NCI-H128 (cell line): Measurements from ENCODE around the gene CASP6.

Experiments used
- DNase-seq: peaks from one replicate; lab custom pipeline; 2025; ENCODE audit not compliant: unreplicated experiment; lab: John Stamatoyannopoulos, UW

CASP6 gene

DNA sequence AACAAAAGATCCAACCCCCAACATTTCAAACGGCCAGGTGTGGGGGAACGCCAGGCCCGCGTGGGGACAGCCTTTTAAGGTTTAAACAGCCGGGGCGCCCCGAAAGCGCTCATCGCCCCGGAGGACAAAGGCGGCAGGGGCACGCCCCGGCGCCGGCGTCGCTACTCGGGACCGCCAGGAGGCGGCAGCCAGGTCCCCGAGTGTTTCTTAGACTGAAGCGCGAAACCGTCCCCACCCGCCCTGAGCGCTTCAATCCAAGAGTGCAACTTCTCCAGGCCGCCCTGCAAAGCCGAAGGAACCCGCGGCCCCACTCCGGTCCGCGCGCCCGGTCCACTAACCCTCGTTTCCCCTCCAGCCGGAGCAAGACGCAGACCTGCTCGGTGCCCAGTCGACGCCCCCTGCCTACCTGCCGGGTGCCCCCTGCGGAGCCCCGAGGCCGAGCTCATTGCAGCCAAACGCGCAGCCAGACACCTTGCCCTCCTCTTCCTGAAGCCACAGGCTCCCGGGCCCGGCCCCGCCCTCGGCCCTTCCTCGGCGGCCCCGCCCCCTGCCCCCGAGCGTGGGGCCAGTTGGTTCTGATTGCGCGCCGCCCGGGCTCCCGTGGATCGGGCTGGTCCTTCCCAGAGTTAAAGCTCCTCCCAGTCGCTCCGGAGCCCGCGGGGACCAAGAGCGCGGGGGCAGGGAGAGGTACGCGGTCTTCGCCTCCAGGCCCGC, at the start of gene CASP6:
TSS of gene CASP6 (minus strand) at position 496 of the 714 bp plus-strand sequence. CDS start at position 446, 50 bp downstream.
- peak; percentile 40 for DNase-seq

DNA sequence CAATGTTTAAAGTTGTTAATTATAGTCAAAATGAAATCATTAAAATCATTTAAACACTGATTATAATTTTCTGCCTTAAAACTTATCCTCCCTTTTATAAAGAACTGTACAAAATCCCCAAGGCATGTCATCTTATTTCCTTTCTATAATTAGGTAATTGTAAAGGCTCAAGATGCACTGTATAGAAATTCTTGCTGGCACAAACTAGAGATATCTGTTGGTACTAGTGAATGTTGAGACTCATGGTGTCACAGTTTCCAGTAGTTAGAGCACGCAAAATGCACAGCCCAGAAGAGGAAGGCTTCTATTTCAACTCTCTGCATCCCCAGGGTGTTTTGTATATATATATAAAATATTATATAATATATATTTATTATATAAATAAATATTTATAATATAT, 49.3 kb upstream of the CASP6 start:
- DNase-seq: no peak

DNA sequence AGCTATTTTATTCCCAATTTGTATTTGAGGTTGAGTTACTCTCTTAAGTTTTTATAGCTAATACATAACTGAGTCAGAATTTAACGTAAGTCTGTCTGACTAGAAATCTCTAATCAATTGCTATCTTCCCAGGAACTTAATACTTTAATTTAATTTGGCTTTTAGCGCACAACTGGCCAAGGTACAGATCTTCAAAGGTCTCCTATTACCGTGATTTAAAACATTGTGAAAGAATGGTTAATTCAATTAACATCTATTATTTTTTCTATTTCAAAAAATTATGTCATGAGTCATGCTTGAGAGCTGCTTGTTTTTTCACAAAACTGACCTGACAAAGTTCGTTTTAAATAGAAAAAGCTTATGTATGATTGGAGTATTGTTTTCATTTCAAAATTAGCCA, 48.6 kb upstream of the CASP6 start:
- no peak for DNase-seq

DNA sequence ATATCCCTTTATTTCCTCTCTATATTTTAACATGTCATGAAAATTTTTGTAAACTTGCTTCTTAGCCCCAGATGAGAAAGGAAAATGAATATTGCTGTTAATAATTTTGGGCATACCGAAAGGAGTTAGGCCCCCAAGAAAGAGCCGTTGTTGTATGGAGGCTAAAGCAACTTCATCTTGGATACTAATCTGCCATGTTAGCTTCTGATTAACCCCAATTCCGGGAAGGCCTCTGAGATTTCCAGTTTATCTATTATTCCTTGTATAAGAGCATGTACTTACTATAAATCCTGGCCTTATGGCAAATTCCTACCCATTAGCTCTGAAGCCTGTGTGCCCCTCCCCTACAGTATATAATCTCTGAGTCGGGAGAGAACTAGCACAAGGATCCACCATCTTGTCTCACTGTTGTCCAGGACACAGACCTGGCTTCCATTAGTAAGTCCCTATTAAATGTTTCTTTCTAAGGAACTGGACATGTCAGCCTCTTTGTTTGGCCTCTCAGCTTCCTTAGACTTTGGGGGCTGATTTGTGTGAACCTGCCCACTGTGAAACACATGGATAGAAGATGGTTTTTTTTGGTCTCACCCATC, 47.5 kb upstream of the CASP6 start:
- DNase-seq: no peak

DNA sequence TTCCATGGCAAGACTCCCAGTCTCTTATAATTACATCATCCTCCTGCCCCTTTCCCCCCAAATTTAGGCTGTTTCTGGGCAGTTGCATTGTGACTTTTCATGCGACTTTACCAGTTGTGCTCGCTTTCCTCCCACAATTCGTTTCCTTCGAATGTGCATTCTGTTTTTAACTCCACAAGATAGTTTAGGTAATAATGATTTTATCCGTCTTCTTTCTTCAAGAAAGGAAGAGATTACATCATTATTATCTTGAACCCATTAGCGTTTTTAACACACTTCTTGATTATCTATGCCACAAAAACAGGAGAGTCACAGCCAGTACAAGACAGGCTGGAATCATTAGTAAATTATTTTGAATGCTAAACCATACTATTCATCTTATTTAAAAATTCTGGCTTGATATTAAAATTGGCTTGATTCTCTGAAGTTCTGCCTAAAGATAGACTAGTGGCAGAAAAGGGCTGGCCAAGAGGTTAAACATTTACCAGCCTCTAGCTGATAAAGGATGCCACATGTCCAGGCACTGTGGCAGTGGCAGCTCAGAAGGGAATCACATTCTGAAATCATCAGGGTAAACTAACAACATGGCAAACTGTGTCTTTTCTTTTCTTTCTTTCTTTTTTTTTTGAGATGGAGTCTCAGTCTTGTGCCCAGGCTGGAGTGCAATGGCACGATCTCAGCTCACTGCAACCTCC, 46.3 kb upstream of the CASP6 start:
- DNase-seq: no peak

DNA sequence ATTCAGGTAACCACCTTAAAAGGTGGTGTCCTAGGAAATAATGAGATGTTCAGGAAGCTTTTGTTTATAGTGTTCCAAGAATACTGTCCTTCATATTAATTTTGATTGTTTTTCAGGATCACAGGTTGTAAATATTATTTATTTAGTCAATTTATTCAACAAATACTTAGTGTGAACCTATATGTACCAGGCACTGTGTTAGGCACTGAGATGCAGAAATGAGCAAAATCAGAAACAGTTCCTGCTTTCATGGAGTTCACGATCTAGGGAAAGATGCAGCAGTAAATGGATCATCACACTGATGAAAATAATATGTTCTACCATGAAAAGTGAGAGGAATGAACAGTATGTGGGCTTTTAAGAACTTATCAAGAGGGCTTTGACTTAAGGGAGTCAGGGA, 44.9 kb upstream of the CASP6 start:
- DNase-seq: no peak

DNA sequence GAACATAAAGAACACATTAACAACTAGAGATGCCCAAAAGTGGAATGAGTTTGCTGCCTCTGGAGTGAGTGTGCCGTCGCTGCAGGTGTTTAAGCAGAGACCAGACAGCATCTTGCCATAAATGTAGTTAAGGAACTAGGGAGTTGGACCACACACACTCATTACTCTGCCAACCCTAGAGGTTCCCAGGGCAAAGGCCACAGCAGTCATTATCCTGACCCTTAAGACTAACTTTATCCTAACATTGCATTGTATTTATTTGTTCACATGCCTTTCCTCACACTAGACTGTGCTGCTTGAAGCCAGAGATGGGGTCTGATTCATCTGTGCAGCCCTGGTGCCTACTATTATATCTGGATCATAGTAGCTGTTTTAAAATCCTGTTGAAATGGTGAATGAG, 43.5 kb upstream of the CASP6 start:
- DNase-seq: no peak

DNA sequence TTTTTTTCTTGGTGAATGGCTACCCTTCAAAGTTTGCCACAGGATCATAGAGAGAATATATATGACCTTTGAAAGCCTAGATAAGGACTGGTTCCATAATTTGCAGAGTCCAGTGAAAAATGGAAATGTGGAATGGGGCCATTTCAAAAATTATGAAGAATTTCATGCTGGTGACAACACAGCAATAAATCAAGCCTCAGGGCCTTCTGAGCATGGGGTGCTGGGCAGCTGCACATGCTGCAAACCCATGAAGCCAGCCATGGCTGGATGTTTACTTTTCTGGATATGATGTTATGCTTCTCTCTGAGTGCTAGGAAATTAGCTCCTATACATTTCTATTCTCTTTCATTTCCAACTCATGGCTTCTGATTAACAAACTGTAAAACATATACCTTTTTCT, 42.6 kb upstream of the CASP6 start:
- no peak for DNase-seq

DNA sequence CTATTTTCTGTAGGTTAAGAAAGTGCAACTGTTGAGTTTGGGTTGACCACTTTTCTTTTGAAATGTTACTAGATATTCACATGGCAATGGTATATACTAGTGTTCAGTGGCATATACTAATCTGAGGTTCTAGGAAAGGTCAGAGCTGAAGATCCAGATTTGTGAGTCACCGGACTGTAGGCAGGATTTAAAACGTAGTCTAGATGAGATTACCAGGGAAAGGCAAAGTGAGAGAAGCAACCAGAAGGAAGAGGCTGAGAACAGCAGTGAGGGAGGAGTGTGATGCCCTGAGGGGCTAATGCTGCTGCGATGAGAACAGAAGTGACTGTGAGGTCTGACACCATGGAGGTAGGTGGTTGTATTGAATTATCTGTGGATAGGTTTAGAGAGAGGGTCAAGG, 36.3 kb upstream of the CASP6 start:
- no peak for DNase-seq

DNA sequence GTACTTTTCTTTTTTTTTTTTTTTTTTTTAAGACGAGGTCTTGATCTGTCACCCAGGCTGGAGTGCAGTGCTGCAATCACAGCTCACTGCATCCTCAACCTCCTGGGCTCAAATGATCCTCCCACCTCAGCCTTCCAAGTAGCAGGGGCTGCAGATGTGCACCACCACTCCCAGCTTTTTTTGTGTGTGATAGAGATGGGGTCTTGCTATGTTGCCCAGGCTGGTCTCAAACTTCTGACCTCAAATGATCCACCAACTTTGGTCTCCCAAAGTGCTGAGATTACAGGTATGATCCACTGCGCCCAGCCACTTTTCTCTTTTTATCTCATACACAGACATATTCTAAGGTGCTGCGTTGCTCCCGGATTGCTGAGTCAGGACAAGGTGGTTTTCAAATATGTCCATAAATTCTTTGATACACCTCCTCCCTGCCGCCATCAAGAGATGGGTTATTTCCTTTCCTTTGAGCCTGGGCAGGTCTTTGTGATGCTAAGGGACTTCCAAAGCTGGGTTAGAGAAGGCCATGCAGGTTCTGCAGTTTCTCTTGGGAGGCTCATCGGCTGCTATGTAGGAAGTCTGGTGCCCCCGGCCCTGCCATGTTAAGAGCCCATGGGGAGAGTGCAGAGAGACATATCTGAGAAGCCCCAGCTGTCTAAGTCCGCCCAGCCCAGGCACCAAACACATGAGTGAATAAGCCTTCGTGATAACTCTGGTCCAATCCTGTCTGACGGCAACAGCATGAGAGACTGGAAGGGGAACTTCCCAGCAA, 35.0 kb upstream of the CASP6 start:
- no peak for DNase-seq

DNA sequence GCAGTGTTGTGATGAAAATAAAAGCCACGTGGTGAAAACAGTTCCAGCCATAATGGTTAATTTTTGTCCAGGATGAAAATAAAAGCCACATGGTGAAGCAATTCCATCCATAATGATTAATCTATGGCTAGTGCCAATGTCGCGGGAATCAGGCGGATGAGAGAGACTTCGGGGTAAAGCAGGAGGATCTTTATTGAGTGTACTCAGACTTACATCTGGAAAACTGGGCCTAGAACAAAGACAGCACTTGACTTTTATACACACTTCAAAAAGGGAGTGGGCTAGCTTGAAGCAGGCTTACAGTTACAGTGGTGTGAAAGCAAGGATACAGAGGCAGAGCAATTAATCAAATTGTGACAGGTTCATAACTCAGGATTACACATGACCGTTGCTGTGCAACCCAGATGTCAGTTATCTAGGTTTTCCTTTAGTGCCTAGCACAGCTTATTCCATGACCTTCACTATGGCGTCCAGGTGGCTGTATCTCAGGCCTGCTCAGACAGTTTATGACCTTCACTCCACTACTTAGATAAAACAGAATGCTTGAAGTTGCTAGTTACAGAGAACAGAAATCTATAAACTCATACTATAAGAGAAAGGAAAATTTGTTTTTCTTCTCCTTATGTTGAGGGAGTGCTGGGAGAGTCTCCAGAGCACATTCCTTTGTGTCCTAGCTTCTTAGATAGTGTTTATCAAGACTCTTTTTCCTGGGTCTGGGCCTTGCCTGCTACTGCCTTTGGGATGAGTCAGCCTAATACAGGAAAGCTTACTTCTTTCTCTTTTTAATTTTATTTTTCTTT, 32.5 kb upstream of the CASP6 start:
- DNase-seq: no peak

DNA sequence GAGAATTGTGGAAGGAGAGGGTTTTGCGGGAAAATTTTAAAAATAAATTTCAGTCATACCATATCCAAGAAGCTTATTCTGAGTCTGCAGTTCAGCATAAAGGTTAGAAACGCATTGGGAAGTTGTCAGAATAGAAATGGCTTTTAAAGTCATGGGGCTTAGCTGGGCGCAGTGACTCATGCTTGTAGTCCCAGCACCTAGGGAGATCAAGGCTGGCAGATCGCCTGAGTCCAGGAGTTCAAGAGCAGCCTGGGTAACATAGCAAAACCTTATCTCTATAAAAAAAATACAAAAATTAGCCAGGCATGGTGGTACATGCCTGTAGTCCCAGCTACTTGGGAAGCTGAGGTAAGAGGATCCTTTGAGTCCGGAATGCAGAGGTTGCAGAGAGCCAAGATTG, 30.5 kb upstream of the CASP6 start:
- no peak for DNase-seq

DNA sequence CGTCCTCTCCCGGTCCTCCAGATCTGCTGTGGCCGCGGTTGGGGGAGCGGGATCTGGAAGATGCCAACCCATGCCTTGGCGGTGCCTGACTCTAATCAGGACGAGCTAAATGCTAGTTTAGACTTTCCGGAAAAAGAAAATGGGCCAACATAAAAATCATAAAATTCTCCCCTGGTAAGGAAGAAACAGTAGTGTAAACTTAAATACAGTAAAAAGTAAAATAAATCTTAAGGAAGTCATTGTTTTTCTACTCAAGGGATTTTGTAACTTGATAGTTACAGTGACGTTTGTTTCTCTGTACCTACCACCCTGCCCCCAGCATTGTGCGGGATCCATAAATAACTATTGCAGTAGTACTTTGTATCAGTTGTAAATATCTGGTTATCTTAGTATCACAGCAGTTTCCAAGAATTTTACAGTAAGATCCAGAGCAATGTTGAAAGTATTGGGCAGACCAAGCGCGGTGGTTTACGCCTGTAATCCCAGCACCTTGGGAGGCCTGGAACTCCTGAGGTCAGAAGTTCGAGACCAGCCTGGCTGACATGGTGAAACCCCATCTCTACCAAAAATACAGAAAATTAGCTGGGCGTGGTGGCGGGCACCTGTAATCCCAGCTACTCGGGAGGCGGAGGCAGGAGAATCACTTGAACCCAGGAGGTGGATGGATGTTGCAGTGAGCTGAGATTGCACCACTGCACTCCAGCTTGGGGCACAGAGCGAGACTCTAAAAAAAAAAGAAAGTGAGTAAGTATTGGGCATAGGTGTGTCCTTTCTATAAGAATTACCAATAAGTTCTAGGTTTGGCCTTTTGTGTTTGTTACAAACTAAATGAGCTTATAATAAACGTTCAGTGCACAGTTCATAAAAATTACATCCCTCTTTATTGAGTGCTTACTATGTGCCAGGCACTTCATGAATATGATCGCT, 27.6 kb upstream of the CASP6 start:
- no peak for DNase-seq

DNA sequence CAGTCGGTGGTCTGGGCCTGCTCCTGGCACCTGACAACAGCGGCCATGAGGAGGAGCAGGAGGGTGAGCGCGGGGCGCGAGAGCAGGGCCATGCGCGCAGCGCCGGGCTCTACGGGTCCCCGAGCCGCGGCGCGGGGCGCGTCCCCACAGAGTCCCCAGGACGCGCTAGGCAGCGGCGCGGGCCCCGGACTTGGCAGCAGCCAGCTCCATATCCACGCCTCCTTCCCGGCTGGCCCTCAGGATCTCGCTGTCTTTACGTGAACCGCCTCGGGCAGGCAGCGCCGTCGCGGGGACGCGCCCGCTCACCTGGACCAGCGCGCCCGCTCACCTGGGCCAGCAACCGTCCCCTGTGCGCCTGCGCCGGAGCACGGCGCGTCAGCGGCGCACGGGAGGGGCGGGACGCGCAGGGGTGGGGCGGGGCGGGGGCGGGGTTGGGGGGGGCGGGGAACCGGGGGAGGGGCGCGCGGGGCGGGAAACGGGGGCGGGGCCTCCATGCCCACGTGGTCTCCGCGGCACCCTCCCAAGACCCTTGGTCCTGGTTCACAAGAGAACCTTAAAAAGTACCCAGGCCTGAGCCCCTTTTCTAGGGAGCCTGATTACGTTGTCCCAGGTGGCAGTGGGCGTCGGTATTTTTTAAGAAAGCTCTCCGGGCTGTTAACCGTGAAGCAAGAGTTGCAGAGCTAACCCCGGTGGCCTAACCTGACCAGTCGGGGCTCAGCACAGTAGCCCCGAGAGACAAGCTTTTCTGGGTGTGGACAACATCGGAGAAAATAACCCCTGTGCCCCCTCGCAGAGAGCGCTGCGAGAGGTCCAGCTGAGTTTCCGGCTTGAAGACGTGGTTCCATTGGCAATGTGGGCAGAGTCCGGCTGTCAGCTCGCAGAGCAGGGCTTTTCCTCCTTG, 26.7 kb upstream of the CASP6 start, which contains the start of gene PLA2G12A:
TSS of gene PLA2G12A (minus strand) at position 353 of the 901 bp plus-strand sequence. CDS start at position 92, 261 bp downstream.
- peak; percentile 43 for DNase-seq

DNA sequence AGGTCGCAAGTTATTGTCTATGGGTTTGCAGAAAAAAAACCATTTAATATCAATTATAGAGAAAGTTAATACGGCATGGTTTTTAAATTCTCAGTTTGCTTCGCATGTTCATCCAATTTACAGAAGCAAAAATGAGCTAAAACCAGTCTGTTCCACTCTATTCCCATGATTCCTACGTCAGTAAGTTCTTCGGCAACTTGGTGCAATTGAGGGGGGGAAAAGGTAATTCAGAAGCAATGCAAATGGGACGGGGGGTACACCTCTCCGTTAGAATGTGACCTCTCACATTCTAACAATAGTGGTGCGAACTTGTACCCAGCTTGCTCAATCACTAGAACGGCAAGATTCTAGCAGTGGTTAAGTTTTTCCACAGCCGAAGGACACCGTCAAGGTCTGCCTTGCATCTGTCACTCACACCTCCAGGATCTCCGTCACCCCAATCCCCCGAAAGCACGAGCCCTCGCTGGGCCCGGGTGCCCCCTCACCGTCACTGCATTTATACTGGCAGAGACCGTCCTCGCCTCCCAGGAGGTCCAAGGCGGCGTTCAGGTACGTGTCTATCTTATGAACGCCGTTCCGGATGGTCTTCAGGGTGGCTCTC, 26.0 kb upstream of the CASP6 start:
- DNase-seq: no peak

DNA sequence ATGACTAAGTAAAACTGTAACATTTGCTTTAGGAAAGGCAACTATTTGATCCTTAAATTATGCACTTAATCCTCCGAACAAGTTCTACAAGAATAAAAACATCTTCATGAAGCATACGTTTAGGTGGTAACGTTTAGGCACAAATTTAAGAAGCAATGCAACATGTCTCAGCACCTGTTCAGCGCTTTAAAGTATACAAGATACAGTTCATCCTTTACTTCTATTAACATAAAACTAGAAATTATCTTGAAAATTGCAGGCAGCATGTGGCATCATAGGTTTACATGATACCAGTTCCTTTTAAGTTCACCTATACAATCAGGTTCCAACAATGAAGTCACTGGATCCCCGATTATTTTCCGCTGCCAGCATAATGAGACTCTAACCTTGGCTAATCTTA, 25.1 kb upstream of the CASP6 start:
- no peak for DNase-seq

DNA sequence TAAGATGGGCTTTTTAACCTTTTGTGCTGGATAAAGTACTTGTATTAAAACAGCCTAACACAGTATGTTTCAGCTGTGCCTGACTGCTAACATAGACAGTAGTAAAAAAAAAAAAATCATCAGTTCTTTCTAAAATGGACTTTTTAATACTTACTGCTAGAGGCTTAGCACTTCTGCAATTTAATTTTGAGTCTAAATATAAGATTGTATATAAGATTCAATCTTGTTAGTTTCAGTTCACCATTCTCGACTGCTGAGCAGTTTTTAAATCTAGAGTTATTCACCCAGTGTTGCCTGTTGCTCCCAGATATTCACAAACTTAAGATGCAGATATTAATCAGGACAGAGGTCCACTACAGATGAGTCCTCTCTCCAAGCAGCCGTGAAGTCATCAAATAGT, 19.9 kb upstream of the CASP6 start:
- DNase-seq: no peak

DNA sequence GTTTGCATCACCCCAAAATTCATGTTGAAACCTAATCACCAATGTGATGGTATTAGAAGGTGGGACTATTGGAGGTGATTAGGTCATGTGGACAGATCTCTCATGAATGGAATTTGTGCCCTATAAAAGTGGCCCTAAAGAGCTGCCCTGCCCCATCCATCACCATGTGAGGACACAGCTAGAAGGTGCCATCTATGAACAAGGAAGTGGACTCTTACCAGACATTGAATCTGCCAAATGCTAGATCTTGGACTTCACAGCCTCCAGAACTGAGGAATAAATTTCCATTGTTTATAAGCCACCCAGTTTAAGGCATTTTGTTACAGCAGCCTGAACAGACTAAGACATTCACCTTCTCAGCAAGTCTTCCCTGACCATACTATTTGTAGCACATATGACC, 19.1 kb upstream of the CASP6 start:
- DNase-seq: no peak
